ENCODE measurements around the gene SLC3A2. TPM values are rescaled to one million over a fixed set of nuclear protein-coding genes. Genes with fewer than 3 reads are reported as not detected.

The SLC3A2 gene
- total and polyA plus RNA-seq, 2 experiments from 2014 or later, result 335 to 456 TPM

- WGBS (ENCODE audit: low lambda C conversion rate, missing lambda C conversion rate), result 60% methylated on average over 14 of the region's 15 CpGs
- Histone ChIP-seq H3K27ac (no peak overlapping the region), H3K4me2 (no peak overlapping the region)
Observed at GRCh38 chr11:62850911-62851806, 29.5 kb upstream of the SLC3A2 start.

DNA sequence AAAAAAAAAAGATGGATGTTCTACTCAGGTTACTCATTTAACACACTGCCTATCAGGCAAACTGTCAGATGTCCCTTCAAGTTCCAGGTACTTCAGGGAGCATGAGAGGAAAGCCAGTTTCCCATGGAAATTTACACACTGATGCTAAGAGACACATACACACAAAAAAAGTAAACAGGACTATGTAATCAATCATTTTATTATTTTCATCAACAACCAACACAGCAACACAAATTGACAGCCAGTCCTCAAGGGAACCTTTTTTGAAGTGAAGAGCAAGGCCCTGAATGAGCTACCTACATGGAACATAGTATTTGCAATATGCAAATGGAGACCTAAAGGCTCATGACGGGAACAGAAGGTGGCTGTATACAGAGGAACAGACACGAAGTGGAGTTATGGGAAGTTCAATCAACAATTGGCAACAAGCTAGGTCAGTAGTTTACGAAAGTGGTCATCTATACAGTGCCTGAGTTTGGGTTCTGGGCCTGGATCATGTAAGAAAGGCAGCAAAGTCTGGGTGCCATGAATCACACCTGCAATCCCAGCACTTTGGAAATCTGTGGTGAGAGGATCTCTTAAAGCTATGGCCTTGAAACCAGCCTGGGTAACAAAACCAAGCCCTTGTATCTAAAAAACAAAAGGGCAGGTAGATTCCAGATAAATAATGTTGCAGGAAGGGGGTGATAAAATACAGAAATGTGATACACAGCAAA is 28.7 kb upstream of the SLC3A2 start:
- no peak overlapping the region for H3K27ac ChIP-seq

More at GRCh38 chr11:62850911-62851806, 29.5 kb upstream of the SLC3A2 start:
- H2AFZ ChIP-seq, result no peak overlapping the region
- H3K4me3 ChIP-seq, result no peak overlapping the region
- H3K27me3 ChIP-seq, result no peaks in the 10 kb centered on the region
- no peak for DNase-seq (ENCODE audit: low spot score)
- peaks cover 12% of the 10 kb centered on the region for H3K4me1 ChIP-seq (ENCODE audit: insufficient read depth)
- H4K20me1 ChIP-seq (ENCODE audit: insufficient read depth, poor library complexity, severe bottlenecking), result peaks cover 28% of the 10 kb centered on the region
- no peaks in the 10 kb centered on the region for H3K9me2 ChIP-seq (replicated peaks; ENCODE audit: insufficient read depth)
- TF ChIP-seq EZH2 (IDR thresholded peaks at IDR 0.05; ENCODE audit: borderline replicate concordance) (no peak), EZH2phosphoT487 (IDR thresholded peaks at IDR 0.05; ENCODE audit: low read depth, severe bottlenecking, unreplicated experiment) (no peak), CTCF (IDR thresholded peaks at IDR 0.05; ENCODE audit: poor library complexity) (no peak)
- H3K36me3 ChIP-seq (replicated peaks; ENCODE audit: insufficient read depth, low read depth), result peaks cover 11% of the 10 kb centered on the region
- peaks cover 31% of the 10 kb centered on the region for H3K79me2 ChIP-seq
- H3K9me3 ChIP-seq (ENCODE audit: low read depth), result no peaks in the 10 kb centered on the region

GRCh38 chr11:62852523-62853188 is 28.0 kb upstream of the SLC3A2 start:
- Histone ChIP-seq H3K4me1 (ENCODE audit: insufficient read depth) (peaks cover 25% of the 10 kb centered on the region), H4K20me1 (ENCODE audit: insufficient read depth, poor library complexity, severe bottlenecking) (peaks cover 28% of the 10 kb centered on the region), H2AFZ (no peak overlapping the region), H3K4me2 (peak overlapping the region; percentile 82), H3K79me2 (peaks cover 41% of the 10 kb centered on the region), H3K9me3 (ENCODE audit: low read depth) (no peaks in the 10 kb centered on the region), H3K9me2 (replicated peaks; ENCODE audit: insufficient read depth) (no peaks in the 10 kb centered on the region), H3K27me3 (no peaks in the 10 kb centered on the region), H3K27ac (no peak overlapping the region), H3K36me3 (replicated peaks; ENCODE audit: insufficient read depth, low read depth) (peaks cover 11% of the 10 kb centered on the region), H3K4me3 (no peak overlapping the region)
- no peak for TF ChIP-seq EZH2phosphoT487 (IDR thresholded peaks at IDR 0.05; ENCODE audit: low read depth, severe bottlenecking, unreplicated experiment)
- no peak for TF ChIP-seq CTCF (IDR thresholded peaks at IDR 0.05; ENCODE audit: poor library complexity)
- TF ChIP-seq EZH2 (IDR thresholded peaks at IDR 0.05; ENCODE audit: borderline replicate concordance), result no peak
- DNase-seq (ENCODE audit: low spot score), result no peak

More for the DNA sequence above, 28.7 kb upstream of the SLC3A2 start:
- WGBS (ENCODE audit: low lambda C conversion rate, missing lambda C conversion rate), result 57% methylated on average over 3 of the region's 3 CpGs
- Histone ChIP-seq H3K4me3 (no peak overlapping the region), H3K4me1 (ENCODE audit: insufficient read depth) (peaks cover 18% of the 10 kb centered on the region), H2AFZ (no peak overlapping the region), H3K36me3 (replicated peaks; ENCODE audit: insufficient read depth, low read depth) (peaks cover 11% of the 10 kb centered on the region), H3K79me2 (peaks cover 37% of the 10 kb centered on the region), H3K27me3 (no peaks in the 10 kb centered on the region), H3K9me3 (ENCODE audit: low read depth) (no peaks in the 10 kb centered on the region), H3K9me2 (replicated peaks; ENCODE audit: insufficient read depth) (no peaks in the 10 kb centered on the region), H4K20me1 (ENCODE audit: insufficient read depth, poor library complexity, severe bottlenecking) (peaks cover 28% of the 10 kb centered on the region), H3K4me2 (peak overlapping the region; percentile 12)
- no peak for DNase-seq (ENCODE audit: low spot score)
- no peak for TF ChIP-seq EZH2phosphoT487 (IDR thresholded peaks at IDR 0.05; ENCODE audit: low read depth, severe bottlenecking, unreplicated experiment)
- TF ChIP-seq CTCF (IDR thresholded peaks at IDR 0.05; ENCODE audit: poor library complexity), result no peak
- no peak for TF ChIP-seq EZH2 (IDR thresholded peaks at IDR 0.05; ENCODE audit: borderline replicate concordance)
